RWPE2 (cell line): ENCODE measurements around the gene FBRSL1.

Experiments used
- ATAC-seq: fragments of 200-7000 bp; cut with Tn5 transposase; 3 replicates; pipeline ENCODE4 v1.9.1; 2021; ENCODE audit warnings: low read depth
- DNase-seq: peaks from one replicate; pipeline ENCODE4 v3.0.0-alpha.2; 2020; ENCODE audit warnings: low spot score
- H3K27ac ChIP-seq: fragments of 450-650 bp; 2 replicates; pipeline ENCODE4 v1.5.1; 2017; ENCODE audit warnings: mild to moderate bottlenecking; ENCODE audit not compliant: poor library complexity, severe bottlenecking
- H3K27me3 ChIP-seq: fragments of 250-450 bp; sonication (Bioruptor Pico); 2 replicates; pipeline ENCODE4 v1.5.1; 2021; ENCODE audit warnings: mild to moderate bottlenecking, moderate library complexity; ENCODE audit not compliant: insufficient read depth, poor library complexity, severe bottlenecking
- H3K36me3 ChIP-seq: fragments of 250-450 bp; sonication (Bioruptor Pico); 2 replicates; pipeline ENCODE4 v1.5.1; 2020; ENCODE audit warnings: low read depth, mild to moderate bottlenecking, moderate library complexity
- H3K4me1 ChIP-seq: fragments of 250-450 bp; sonication (Bioruptor Pico); 2 replicates; pipeline ENCODE4 v1.5.1; 2021; ENCODE audit warnings: mild to moderate bottlenecking, moderate library complexity; ENCODE audit not compliant: insufficient read depth, poor library complexity, severe bottlenecking
- H3K4me3 ChIP-seq: fragments of 250-450 bp; sonication (Bioruptor Pico); 2 replicates; pipeline ENCODE4 v1.5.1; 2021; ENCODE audit warnings: mild to moderate bottlenecking, moderate library complexity; ENCODE audit not compliant: severe bottlenecking
- H3K9me3 ChIP-seq: fragments of 250-450 bp; sonication (Bioruptor Pico); 2 replicates; pipeline ENCODE4 v1.5.1; 2021; ENCODE audit warnings: mild to moderate bottlenecking, moderate library complexity; ENCODE audit not compliant: severe bottlenecking
- TF ChIP-seq, protein P1 (sequence below): fragments of 450-650 bp; IDR thresholded peaks from one replicate; pipeline ENCODE4 v1.5.1; 2017; ENCODE audit warnings: mild to moderate bottlenecking, moderate library complexity; ENCODE audit not compliant: poor library complexity, severe bottlenecking

FBRSL1 gene

GRCh38 chr12:132551641-132552031, 61.7 kb downstream of the FBRSL1 start:
- H3K27ac ChIP-seq = no peak overlapping the region
- ATAC-seq = no peak
- TF ChIP-seq, protein P1, sequence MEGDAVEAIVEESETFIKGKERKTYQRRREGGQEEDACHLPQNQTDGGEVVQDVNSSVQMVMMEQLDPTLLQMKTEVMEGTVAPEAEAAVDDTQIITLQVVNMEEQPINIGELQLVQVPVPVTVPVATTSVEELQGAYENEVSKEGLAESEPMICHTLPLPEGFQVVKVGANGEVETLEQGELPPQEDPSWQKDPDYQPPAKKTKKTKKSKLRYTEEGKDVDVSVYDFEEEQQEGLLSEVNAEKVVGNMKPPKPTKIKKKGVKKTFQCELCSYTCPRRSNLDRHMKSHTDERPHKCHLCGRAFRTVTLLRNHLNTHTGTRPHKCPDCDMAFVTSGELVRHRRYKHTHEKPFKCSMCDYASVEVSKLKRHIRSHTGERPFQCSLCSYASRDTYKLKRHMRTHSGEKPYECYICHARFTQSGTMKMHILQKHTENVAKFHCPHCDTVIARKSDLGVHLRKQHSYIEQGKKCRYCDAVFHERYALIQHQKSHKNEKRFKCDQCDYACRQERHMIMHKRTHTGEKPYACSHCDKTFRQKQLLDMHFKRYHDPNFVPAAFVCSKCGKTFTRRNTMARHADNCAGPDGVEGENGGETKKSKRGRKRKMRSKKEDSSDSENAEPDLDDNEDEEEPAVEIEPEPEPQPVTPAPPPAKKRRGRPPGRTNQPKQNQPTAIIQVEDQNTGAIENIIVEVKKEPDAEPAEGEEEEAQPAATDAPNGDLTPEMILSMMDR = no peak
- no peaks in the 10 kb centered on the region for H3K36me3 ChIP-seq
- H3K4me1 ChIP-seq = no peaks in the 10 kb centered on the region
- no peak for DNase-seq
- H3K27me3 ChIP-seq = no peaks in the 10 kb centered on the region
- H3K4me3 ChIP-seq = no peak overlapping the region
- no peaks in the 10 kb centered on the region for H3K9me3 ChIP-seq

GRCh38 chr12:132554845-132555630, 65.1 kb downstream of the FBRSL1 start:
- no peak overlapping the region for H3K4me3 ChIP-seq
- no peak for ATAC-seq
- TF ChIP-seq, protein P1 = no peak
- no peaks in the 10 kb centered on the region for H3K27me3 ChIP-seq
- no peak for DNase-seq
- H3K4me1 ChIP-seq = no peaks in the 10 kb centered on the region
- no peaks in the 10 kb centered on the region for H3K36me3 ChIP-seq
- H3K9me3 ChIP-seq = no peaks in the 10 kb centered on the region
- no peak overlapping the region for H3K27ac ChIP-seq

DNA sequence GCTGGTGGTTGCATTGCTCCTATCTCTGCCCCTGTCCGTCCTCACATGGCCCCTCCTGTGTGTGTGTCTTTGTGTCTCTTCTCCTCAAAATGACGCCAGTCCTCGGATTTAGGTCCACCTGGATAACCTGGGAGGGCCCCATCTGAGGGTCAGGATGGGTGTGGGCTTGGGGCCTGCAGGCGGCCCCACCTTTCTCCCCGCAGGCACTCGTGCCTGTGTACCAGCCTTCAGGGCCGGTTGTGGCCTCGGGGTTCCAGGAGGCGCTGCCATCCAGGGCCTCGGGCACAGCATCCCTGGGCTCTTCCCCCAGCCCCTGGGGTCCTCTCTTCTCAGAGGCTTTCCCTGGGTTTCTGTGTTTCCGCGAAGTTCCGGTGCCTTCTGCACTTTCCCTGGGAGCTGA, 65.7 kb downstream of the FBRSL1 start:
- ATAC-seq (no peak), DNase-seq (no peak)
- no peaks in the 10 kb centered on the region for H3K9me3 ChIP-seq
- no peaks in the 10 kb centered on the region for H3K4me1 ChIP-seq
- H3K4me3 ChIP-seq = no peak overlapping the region
- TF ChIP-seq, protein P1 = no peak
- no peak overlapping the region for H3K27ac ChIP-seq
- H3K27me3 ChIP-seq = no peaks in the 10 kb centered on the region
- no peaks in the 10 kb centered on the region for H3K36me3 ChIP-seq

GRCh38 chr12:132556216-132556615, 66.3 kb downstream of the FBRSL1 start:
- Histone ChIP-seq H3K27me3 (no peaks in the 10 kb centered on the region), H3K9me3 (no peaks in the 10 kb centered on the region), H3K4me1 (no peaks in the 10 kb centered on the region), H3K27ac (no peak overlapping the region), H3K4me3 (no peak overlapping the region), H3K36me3 (no peaks in the 10 kb centered on the region)
- DNase-seq = no peak
- no peak for ATAC-seq
- TF ChIP-seq, protein P1 = no peak

GRCh38 chr12:132556801-132557200, 66.8 kb downstream of the FBRSL1 start:
- H3K4me1 ChIP-seq = no peaks in the 10 kb centered on the region
- no peaks in the 10 kb centered on the region for H3K27me3 ChIP-seq
- no peak overlapping the region for H3K27ac ChIP-seq
- H3K4me3 ChIP-seq = no peak overlapping the region
- no peaks in the 10 kb centered on the region for H3K36me3 ChIP-seq
- H3K9me3 ChIP-seq = no peaks in the 10 kb centered on the region
- ATAC-seq = no peak
- TF ChIP-seq, protein P1 = no peak
- no peak for DNase-seq
